Stimulated activated CD8-positive, alpha-beta memory T cell treated with anti-CD3 and anti-CD28 coated beads, Interleukin-15, amount 100 ng/mL, for 4 hours (primary cell): ENCODE measurements around the gene MYBPC2.
"Not testable (repeated sequence)": the region's sequence is repeated elsewhere in the genome, so short reads cannot be mapped to it uniquely, and the experiment has no call there.

ENCODE experiments used
- DNase-seq, 2 donors: peaks; one replicate each; pipeline ENCODE4 v3.0.0-alpha.2; 2020; ENCODE audit warnings: low read depth in 2 of 2

MYBPC2 gene

GRCh38 chr19:50432221-50433028 is at the start of gene MYBPC2:
Gene MYBPC2 (plus strand): TSS chr19:50432892. CDS start chr19:50432954, 62 bp downstream.
- no peak for DNase-seq

GRCh38 chr19:50383001-50383851 is 49.5 kb upstream of the MYBPC2 start:
- no peak for DNase-seq

- DNase-seq: peak; percentile 97
Observed at GRCh38 chr19:50383852-50384684, 48.6 kb upstream of the MYBPC2 start, which contains the start of gene POLD1. Gene POLD1 (plus strand): TSS chr19:50384347. CDS start chr19:50398852, 14,505 bp downstream.

GRCh38 chr19:50384685-50385535 is 47.8 kb upstream of the MYBPC2 start:
- DNase-seq: no peak

- DNase-seq: no peak
Observed at GRCh38 chr19:50387176-50387867, 45.4 kb upstream of the MYBPC2 start.

- DNase-seq: no peak
Observed at GRCh38 chr19:50387868-50388245, 44.8 kb upstream of the MYBPC2 start.

- not testable (repeated sequence) for DNase-seq
Observed at GRCh38 chr19:50390295-50390694, 42.4 kb upstream of the MYBPC2 start.

- not testable (repeated sequence) for DNase-seq
Observed at GRCh38 chr19:50390952-50391351, 41.7 kb upstream of the MYBPC2 start.

- no peak for DNase-seq
Observed at GRCh38 chr19:50392759-50393158, 39.9 kb upstream of the MYBPC2 start.

GRCh38 chr19:50393589-50393988 is 39.1 kb upstream of the MYBPC2 start:
- no peak for DNase-seq

- DNase-seq: no peak
Observed at GRCh38 chr19:50394017-50394416, 38.7 kb upstream of the MYBPC2 start.

GRCh38 chr19:50398675-50399367 is 33.9 kb upstream of the MYBPC2 start:
- DNase-seq: no peak

- no peak for DNase-seq
Observed at GRCh38 chr19:50399368-50399745, 33.3 kb upstream of the MYBPC2 start.

- DNase-seq: no peak
Observed at GRCh38 chr19:50401605-50402450, 30.9 kb upstream of the MYBPC2 start.

GRCh38 chr19:50402544-50403301 is 30.0 kb upstream of the MYBPC2 start:
- DNase-seq: no peak

- no peak for DNase-seq
Observed at GRCh38 chr19:50406156-50406820, 26.4 kb upstream of the MYBPC2 start.

- DNase-seq: no peak
Observed at GRCh38 chr19:50406829-50407228, 25.9 kb upstream of the MYBPC2 start.
